Measurements from ENCODE around the gene IFITM1.
"Not testable (repeated sequence)": the region's sequence is repeated elsewhere in the genome, so short reads cannot be mapped to it uniquely, and the experiment has no call there.

IFITM1 gene

DNA sequence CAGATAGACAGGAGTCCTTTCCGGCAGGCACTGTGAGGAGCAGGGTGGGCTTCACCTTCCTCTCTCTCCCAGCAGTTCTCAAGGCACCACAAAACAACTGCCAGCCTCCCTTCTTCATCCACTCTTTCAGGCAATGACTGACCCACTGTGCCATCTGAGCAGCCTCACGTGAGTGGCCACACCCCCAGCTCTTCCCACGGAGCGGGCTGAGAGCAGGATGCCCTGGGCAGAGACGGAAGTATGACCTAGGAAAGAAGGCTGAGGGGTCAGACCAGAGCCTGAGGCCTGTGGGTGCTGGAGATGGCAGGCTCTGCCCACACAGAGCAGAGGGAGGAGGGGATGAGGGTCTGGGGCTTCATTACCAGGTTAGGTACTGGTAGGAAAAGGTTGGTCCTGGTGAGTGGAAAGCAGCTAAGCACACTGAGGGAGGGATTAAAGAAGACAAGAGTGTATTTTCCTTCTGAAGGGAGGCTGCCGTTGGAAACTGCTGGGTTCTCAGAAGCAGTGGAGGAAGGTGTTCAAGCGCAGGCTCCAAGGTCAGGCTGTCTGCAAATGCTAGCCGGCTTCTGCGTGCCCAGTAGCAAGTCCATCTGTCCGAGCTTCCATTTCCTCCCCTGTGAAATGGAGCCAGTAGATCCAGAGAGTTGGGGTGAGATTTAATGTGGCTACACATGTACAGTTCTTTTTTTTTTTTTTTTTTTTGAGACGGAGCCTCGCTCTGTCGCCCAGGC lies 31.0 kb upstream of the IFITM1 start:
- no peak for DNase-seq

DNA sequence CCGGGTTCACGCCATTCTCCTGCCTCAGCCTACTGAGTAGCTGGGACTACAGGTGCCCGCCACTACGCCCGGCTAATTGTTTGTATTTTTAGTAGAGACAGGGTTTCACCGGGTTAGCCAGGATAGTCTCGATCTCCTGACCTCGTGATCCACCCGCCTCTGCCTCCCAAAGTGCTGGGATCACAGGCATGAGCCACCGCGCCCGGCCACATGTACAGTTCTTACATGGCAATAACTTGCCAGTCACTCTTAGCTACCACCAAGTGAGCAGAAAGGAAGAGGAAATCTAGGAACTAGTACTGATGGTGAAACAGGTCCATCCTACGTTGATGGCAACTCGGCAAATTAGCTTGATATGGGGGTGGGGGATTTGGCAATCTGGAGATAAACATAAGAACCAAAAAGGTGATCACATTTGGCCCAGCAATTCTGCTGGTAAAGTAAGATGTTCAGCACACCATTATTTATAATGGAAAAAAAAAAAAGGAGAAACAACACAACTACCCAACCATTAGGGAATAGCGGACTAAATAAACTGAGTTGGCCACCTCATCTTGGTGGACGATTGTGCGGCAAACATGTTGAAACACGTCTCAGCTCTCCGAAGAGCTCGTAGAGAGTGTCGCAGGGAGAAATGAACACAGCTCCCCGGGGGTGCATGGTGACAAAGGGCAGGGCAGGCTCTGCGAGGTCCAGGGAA lies 30.3 kb upstream of the IFITM1 start:
- DNase-seq = no peak

DNA sequence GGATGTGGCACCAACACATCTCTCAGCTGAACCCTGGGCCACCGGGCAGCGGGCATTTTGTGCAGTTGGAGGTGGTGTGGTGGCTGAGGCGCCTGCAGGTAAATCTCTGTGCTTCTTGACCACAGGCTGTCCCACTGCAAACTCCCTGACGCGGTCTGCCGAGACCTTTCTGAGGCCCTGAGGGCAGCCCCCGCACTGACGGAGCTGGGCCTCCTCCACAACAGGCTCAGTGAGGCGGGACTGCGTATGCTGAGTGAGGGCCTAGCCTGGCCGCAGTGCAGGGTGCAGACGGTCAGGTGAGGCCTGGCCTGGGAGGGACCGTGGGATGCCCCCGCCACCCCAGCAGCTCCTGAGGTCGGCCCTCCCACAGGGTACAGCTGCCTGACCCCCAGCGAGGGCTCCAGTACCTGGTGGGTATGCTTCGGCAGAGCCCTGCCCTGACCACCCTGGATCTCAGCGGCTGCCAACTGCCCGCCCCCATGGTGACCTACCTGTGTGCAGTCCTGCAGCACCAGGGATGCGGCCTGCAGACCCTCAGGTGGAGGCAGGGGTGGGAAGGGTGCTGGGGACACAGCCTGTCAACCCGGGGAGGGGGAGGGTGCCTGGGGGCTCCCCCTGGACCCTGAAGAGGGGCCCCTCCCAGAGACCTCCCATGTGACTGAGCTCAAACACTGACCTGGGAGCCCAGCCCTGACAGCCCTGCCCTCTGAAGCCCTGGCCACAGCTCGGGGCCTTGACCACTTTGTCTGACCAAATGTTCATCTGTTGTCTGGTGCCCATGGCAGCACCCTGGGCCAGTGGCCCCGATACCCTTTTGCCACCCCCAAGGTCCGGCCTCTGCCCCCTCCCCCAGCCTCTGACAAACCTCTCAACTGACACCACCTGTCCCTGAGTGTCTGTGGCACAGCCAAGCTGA lies 29.5 kb upstream of the IFITM1 start:
- DNase-seq = no peak

DNA sequence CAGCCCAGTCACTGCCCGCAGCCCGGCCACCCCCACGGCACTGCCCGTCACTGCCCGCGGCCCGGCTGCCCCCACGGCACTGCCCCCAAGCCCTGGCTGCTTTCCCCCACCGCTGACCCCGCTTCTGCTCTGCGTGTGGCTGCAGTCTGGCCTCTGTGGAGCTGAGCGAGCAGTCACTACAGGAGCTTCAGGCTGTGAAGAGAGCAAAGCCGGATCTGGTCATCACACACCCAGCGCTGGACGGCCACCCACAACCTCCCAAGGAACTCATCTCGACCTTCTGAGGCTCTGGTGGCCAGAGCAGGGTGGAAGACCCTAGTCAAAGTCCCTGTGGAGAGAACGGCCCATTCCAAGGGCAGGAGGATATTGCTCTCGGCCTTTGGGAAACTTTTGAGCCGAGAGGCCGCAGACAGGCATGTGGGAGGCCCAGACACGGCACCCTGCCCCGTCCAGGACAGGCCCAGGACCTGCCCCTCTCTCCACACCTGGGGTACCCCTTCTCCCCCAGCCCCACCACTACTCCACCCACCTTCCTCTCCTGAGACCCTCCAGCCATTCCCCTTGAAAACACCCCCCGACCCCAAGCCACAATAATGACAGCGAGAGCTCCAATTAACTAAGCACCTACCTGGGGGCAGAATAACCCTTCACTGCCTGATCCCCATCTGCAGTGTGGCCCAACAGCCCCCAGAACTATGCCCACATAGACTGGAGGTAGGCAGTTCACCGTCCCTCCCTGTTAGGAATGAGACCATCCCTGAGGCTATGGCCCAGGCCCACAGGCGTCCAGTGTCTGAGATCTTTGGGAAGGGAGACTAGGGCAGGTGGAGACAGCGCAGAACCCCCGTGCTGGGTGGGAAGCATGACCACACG lies 28.6 kb upstream of the IFITM1 start:
- DNase-seq = no peak

DNA sequence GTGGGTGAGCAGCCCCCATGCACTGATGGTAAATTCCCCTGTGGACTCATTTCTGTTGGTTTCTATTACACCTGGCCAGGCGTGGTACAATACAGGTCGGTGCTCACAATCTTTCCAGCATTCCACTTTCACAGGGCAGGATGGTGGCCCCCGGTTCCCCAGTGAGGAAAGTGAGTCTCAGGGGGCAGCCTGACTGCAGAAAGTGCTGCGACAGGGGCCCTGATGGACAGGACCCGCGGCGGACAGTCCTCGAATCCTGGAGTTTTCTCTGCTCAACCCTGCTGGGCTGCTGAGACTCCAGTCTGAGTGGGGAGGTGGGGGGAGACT lies 28.0 kb upstream of the IFITM1 start:
- DNase-seq = no peak

DNA sequence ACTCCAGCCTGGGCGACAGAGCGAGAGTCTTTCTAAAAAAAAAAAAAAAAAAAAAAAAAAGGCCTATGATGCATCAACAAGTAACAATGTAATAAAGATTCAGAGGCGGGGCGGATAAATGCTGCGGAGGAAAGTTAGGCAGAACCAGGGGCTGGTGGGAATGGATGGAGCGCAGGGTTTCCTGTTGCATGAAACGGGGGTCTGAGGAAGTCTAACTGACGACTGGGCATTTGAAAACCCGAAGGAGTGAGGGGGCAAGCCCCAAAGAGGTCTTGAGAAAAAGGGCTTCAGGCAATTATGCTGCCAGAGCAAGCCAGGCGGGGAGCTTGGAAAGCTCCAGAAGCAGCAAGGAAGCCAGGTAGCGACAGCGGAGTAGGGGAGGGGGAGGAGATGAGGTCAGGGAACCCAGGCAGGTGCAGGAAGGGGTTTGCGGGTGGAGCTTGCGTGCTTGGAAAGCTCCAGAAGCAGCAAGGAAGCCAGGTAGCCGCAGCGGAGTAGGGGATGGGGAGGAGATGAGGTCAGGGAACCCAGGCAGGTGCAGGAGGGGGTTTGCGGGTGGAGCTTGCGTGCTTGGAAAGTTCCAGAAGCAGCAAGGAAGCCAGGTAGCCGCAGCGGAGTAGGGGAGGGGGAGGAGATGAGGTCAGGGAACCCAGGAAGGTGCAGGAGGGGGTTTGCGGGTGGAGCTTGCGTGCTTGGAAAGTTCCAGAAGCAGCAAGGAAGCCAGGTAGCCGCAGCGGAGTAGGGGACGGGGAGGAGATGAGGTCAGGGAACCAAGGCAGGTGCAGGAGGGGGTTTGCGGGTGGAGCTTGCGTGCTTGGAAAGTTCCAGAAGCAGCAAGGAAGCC lies 26.6 kb upstream of the IFITM1 start:
- DNase-seq = not testable (repeated sequence)

DNA sequence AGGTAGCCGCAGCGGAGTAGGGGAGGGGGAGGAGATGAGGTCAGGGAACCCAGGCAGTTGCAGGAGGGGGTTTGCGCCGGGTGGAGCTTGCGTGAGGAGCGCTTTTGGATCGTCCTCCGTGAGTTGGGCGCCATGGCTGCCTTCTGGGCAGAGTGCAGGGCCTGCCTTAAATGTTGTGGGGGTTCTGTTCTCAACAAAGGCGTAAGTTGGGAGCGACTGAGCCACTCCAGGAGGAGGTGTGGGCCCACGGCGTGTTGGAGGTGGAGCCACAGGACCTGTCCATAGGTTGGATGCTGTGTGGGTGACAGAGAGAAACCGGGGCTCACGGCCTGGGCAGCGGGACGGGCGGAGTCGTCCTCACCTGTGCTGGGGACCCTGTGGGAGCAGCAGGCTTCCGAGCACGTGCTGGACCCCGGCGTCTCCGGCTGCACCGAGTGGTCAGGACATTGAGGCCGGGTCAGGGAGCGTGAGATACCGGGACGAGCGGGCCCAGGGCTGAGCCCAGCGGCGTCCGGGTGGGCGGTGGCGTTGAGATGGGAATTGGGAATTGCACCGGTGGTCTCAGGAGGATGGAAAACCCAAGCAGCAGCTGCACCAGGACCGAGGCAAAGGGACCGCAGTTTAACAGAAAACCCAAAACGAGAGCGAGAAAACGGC lies 25.9 kb upstream of the IFITM1 start:
- no peak for DNase-seq

DNA sequence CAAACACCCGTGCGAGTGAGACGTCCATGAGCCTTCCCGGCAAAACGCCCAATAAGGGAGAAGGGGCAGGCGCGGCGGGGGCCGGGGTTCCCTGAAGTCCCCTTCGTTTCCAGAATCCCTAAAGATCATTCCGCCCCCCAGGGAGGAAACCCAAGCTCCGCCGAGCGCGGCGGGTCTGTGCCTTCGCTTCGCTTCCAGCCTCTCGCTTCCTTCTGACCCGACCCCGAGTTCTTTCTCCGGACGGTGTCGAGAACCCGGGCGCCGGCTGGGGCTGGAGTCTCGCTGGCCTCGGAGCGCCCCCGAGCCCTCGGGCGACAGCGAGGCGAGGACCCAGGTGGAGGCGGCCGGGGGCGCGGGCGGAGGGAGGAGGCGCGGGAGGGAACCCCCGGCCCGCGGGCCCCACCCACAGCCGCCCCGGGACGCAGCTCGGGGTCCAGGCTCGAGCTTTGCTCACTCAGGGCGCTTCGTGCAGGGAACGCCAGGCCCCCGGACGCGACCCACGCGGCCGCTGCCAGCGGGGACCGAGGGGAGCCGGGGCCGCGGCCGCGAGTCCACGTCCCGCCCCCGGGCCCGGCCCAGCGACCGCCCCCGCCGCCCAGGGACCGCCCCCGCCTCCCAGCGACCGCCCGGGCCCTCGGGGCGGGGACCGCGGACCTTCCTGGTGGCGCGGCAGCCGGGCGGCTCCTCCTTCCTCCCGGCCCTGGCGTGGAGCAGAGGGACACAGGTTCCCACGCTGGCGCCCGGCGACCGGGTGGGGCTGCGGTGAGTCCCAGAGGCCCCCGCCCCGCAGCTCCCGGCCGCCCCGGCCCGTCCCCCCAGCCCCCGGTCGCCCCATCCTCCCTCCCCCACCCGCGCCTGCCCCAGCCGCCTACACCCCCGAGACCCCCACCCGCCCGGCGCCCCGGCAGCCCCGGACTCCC lies 25.1 kb upstream of the IFITM1 start, which contains the start of gene PGGHG:
Gene PGGHG, plus strand, starts transcription at position 649 of the 920 bp plus-strand sequence. CDS start 691 bp downstream, outside the sequence.
- peak in 1 of 2 donors; percentile 34 for DNase-seq

DNA sequence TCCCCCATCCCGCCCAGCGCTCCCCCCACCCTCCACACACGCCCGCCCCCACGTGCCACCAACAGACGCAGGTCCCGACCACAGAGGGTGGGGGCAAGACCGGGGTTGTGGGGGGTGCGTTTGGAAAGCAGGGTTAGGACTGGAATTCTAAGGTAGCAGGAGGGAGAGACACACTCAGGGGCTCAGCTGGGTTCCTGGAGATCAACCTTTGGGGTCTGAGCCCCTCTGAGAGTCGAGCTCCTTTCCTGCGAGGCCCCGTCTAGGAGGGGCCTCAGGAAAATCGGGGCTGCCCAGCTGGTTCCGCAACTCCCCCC lies 24.5 kb upstream of the IFITM1 start:
- DNase-seq = no peak

DNA sequence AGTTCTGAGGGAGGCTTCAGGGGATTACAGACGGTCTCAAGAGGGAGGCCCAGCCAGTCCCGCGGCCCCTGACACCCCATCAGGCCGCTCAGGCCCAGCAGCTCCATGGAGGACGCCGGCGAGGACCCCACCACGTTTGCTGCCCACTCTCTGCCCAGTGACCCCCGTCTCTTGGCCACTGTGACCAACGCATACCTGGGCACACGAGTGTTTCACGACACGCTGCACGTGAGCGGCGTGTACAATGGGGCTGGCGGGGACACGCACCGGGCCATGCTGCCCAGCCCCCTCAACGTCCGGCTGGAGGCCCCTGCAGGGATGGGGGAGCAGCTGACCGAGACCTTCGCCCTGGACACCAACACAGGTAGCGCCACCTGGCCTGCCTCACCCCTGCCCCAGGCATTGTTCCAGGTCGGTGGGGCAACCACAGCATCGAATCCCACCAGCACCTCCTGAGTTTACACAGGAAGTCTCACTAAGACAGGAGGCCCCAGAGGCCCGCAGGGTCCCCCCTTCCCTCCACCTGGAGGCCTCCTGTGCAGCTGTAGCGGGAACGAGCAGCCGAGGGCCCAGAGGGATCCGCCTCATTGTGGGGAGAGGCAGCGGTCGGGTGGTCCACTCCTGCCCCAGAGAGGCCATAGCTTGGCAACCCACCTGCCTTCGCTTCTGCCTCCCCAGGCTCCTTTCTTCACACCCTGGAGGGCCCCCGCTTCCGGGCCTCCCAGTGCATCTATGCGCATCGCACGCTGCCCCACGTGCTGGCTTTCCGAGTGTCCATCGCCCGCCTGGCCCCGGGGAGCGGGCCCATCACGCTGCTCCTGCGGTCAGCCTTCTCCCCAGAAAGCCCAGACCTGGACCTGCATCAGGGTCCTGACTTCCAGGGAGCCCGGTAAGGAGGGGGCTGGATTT lies 23.9 kb upstream of the IFITM1 start:
- DNase-seq = no peak

DNA sequence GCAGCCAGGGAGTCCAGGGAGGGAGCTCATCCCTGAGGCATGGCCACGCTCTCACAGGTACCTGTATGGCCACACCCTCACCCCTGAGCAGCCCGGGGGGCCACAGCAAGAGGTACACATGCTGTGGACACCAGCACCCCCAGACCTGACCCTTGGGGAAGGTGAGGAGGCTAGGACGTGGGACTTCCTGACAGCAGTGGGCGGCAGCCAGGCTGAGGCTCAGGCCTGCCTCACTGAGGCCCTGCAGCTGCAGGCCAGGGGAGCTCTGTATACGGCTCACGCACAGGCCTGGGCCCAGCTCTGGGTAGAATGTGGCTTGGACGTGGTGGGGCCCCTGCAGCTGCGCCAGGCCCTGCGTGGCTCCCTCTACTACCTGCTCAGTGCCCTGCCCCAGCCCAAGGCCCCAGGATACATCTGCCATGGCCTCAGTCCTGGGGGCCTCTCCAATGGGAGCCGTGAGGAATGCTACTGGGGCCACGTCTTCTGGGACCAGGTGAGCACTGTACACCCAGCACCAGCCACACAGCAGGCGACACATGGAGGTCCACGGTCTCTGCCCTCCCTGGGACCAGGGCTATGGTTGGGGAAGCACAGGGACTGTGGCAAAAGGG lies 23.1 kb upstream of the IFITM1 start:
- no peak for DNase-seq

DNA sequence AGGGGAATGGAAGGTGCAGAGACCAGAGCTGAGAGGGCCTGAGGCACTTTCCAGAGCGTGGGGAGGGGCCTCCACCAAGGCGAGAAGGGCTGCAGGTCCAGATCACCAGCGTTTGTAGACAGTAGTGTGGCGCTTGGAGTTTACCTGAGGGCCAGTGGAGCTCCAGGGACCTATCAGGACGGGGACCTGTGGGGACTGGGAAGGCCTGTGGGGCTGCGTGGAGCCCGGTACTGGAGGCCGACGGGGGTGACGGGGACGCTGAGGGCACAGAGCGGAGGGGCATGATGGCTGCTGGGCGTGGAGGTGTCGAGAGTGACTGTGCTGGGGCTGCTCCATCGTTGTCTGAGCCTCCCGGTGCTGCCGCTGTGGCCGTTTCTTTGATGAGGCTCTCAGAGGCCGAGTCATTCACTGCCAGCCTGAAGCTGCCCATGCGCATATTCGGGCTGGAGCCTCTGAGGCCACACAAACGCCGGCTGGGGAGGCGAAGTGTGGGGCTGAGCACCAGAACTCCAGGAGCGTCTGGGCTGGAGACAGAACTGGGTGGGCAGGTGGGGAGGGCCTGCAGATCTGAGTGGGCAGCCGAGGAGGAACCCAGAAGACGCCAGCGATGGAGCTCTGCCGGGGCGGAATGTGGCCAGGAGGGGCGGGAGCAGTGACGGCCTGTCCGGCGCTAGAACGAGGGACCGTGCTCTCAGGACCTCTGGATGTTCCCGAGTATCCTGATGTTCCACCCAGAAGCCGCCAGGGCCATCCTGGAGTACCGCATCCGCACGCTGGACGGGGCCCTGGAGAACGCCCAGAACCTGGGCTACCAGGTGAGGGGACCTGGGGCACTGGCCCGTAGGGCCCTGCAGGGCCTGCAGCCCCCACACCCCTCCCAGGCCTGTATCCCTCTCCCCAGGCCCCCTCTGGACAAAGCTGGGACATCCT lies 22.3 kb upstream of the IFITM1 start:
- DNase-seq = no peak

DNA sequence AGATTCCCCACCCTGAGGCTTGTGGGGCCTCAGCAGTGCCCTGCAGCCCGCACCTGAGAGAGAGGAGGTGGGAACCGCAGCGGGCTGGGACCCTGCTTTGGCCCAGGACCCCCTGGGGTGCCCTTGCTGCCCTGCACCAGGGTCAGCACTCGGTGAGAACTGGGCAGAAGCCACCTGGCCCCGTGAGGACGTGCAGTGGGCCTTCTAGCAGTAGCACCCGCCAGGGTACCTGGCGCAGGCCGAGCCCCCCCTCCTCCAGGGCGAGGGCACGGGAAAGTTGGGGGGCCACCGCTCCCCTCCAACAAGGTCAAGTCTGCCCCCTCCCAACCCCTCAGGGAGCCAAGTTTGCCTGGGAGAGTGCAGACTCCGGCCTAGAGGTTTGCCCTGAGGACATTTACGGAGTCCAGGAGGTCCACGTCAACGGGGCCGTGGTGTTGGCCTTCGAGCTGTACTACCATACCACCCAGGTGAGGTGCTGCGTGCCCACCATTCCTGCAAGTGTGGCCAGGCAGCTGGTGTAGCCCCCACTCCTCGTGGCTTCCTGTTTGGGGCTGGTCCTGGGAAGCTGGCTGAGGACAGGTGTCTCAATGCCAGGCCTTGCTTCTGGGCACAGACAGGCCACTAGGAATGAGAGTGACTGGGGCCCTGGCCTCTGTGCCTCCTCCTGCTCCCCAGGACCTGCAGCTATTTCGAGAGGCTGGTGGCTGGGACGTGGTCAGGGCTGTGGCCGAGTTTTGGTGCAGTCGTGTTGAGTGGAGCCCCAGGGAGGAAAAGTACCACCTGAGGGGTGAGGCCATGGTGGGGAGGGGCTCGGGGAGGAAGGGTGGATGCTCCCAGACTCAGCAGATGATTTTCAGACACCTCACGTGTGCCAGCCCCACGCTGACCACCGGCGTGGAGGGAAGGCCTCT lies 21.4 kb upstream of the IFITM1 start:
- no peak for DNase-seq

DNA sequence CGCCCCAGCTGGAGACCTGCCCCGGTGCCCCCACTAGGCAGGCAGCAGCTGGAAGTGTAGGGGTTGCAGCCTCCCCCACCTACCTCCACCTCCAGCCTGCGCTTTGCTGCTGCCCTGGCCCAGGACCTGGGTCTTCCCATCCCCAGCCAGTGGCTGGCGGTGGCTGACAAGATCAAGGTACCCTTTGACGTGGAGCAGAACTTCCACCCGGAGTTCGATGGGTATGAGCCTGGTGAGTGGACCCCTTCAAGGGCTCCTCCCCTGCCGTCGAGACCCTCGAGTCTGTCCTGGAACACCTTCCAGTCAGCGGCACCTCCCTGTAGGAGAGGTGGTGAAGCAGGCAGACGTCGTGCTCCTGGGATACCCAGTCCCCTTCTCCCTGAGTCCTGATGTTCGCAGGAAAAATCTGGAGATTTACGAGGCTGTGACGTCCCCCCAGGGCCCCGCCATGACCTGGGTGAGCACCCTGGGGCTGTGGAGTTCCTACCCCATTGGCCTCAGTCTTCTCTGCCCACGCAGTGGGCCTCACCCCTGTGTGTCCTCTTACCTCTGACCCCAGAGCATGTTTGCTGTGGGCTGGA lies 20.5 kb upstream of the IFITM1 start:
- DNase-seq = no peak

DNA sequence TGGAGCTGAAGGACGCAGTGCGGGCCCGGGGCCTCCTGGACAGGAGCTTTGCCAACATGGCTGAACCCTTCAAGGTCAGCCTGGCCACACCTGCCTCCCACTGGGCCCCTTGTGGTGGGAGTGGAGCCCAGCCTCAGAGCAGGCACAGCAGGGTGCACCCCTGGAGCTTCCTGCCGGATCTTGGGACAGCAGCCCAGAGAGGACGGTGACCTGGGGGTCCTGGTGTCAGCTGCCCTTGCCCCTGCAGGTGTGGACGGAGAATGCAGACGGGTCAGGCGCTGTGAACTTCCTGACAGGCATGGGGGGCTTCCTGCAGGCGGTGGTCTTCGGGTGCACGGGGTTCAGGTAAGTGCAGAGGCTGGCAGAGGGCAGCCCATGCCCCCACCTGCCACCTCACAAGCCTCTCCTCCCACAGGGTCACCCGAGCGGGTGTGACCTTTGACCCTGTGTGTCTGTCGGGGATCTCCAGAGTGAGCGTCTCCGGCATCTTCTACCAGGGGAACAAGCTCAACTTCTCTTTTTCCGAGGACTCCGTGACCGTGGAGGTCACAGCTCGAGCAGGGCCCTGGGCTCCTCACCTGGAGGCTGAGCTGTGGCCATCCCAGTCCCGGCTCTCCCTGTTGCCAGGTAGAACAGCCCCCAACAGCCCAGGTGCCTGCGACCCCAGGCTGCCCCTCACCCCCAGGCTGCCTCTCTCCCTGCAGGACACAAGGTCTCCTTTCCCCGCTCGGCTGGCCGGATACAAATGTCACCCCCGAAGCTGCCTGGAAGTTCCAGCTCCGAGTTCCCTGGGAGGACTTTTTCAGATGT lies 19.8 kb upstream of the IFITM1 start:
- no peak for DNase-seq
